ENCODE results near the gene UMODL1. TPM values are rescaled to one million over a fixed set of nuclear protein-coding genes. Genes with fewer than 3 reads are reported as not detected.

Gene UMODL1
- polyA plus RNA-seq, 3 donors = not detected

DNA sequence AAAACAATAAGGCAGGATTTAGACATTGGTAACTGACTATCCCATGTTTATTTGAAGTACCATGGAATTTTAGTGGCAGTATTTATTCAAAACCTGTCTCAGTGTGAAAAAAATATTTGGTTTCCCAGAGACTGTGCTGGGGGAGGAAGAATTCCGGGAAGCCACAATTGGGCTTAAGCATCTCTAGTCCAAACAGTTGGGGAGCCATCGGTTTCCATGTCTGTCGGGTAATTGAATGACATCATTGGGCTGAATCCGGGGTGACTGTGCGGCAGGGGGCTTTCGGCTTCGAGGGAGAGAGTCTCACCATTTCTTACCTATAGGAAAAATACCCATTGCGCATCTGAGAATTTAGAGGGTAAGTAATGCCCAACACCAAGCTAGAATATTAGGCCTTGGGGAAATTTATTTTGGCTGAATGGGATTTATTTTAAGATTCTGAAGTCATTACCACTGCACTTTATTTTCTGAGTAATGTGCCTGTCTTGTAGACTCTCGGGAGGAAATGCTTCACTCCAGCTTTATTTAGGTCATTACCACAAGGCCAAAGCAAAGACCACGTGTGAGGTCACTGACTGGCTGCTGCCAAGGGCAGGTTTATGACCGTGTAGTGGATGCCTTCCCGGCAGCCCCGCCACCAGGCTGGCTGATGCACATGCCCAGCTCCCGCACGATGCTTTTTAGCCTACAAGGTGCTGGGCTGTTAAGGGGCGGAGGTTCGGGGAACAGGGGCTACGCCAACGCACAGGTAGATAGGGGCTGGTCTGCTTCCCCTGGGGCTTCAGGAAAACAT lies 23.1 kb upstream of the UMODL1 start:
- Histone ChIP-seq H3K4me3 (replicated peaks in 1 of 3; ENCODE audit: low read depth in 2 of 3, low read length in 3 of 3) (no peak overlapping the region), H3K27me3 (ENCODE audit: control insufficient read depth in 2 of 2, insufficient read depth in 2 of 2, low read length in 2 of 2) (peaks cover 0 to 14% of the 10 kb centered on the region in 2 donors), H3K9ac (ENCODE audit: insufficient read depth, low read length, poor library complexity, severe bottlenecking) (no peak overlapping the region), H3K4me2 (replicated peaks; ENCODE audit: extremely low read depth, low read length, poor library complexity, severe bottlenecking) (no peak overlapping the region), H3K36me3 (replicated peaks in 1 of 2; ENCODE audit: control insufficient read depth in 1 of 2, insufficient read depth in 2 of 2, low read length in 2 of 2) (no peaks in the 10 kb centered on the region), H3K27ac (ENCODE audit: low read depth in 1 of 2, low read length in 2 of 2) (no peak overlapping the region), H3K4me1 (ENCODE audit: control insufficient read depth in 1 of 2, insufficient read depth in 2 of 2, low read length in 2 of 2) (no peaks in the 10 kb centered on the region), H2AFZ (ENCODE audit: insufficient read depth, low read depth, low read length, poor library complexity, severe bottlenecking) (no peak overlapping the region), H3K9me3 (replicated peaks in 1 of 2; ENCODE audit: control insufficient read depth in 1 of 2, insufficient read depth in 1 of 2, low read length in 2 of 2) (no peaks in the 10 kb centered on the region), H4K20me1 (ENCODE audit: insufficient read depth, low read length) (no peaks in the 10 kb centered on the region), H3K79me2 (ENCODE audit: insufficient read depth, low read length) (no peaks in the 10 kb centered on the region)
- Mint-ChIP-seq H3K27ac (no peak overlapping the region), H3K9me3 (no peaks in the 10 kb centered on the region), H3K4me1 (peaks cover 2% of the 10 kb centered on the region), H3K4me3 (no peak overlapping the region), H3K36me3 (no peaks in the 10 kb centered on the region), H3K27me3 (ENCODE audit: low read depth in 3 of 3) (peaks cover 4 to 16% (median 9%) of the 10 kb centered on the region in 3 donors)
- no peak for DNase-seq
- intact Hi-C loops (cut with micrococcal nuclease) = no loop called here
- TF ChIP-seq, protein P1, sequence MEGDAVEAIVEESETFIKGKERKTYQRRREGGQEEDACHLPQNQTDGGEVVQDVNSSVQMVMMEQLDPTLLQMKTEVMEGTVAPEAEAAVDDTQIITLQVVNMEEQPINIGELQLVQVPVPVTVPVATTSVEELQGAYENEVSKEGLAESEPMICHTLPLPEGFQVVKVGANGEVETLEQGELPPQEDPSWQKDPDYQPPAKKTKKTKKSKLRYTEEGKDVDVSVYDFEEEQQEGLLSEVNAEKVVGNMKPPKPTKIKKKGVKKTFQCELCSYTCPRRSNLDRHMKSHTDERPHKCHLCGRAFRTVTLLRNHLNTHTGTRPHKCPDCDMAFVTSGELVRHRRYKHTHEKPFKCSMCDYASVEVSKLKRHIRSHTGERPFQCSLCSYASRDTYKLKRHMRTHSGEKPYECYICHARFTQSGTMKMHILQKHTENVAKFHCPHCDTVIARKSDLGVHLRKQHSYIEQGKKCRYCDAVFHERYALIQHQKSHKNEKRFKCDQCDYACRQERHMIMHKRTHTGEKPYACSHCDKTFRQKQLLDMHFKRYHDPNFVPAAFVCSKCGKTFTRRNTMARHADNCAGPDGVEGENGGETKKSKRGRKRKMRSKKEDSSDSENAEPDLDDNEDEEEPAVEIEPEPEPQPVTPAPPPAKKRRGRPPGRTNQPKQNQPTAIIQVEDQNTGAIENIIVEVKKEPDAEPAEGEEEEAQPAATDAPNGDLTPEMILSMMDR (IDR thresholded peaks at IDR 0.05) = no peak
- 87% methylated on average over 9 of the region's 19 CpGs for WGBS (ENCODE audit: insufficient coverage)

DNA sequence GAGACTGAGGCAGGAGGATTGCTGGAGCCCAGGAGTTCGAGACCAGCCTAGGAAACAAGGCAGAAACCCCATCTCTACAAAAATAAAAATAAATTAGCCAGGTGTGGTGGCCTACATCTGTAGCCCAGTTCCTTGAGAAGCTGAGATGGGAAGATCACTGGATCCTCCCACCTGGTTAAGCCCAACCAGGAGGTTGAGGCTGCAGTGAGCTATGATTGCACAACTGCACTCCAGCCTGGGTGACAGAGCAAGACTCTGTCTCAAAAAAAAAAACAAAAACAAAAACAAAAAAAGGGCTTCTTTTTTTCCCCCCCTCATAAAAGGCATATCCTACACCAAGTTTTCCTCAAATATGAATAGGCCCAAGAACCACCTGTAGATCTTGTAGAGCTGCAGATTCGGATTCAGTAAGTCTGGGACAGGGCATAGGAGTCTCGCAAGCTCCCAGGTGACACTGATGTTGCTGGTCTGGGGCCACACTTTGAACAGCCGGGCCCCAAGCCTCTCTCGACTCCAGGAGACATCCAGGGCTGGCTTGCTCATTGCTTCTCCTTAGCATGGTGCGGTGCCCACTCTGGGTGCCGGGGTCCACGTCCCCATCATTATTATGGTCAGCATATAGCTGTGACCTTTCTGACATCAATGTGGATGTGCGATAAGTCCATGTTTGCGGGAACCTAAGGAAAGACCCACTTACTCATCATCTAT lies 22.1 kb upstream of the UMODL1 start:
- H4K20me1 ChIP-seq (ENCODE audit: insufficient read depth, low read length) = no peaks in the 10 kb centered on the region
- Mint-ChIP-seq H3K9me3 (no peaks in the 10 kb centered on the region), H3K36me3 (no peaks in the 10 kb centered on the region), H3K27ac (no peak overlapping the region), H3K4me3 (no peak overlapping the region), H3K4me1 (peaks cover 2% of the 10 kb centered on the region), H3K27me3 (ENCODE audit: low read depth in 3 of 3) (peaks cover 4 to 18% (median 12%) of the 10 kb centered on the region in 3 donors)
- intact Hi-C loops (cut with micrococcal nuclease) = no loop called here
- H3K4me1 ChIP-seq (ENCODE audit: control insufficient read depth in 1 of 2, insufficient read depth in 2 of 2, low read length in 2 of 2) = no peaks in the 10 kb centered on the region
- no peak overlapping the region for H3K27ac ChIP-seq (ENCODE audit: low read depth in 1 of 2, low read length in 2 of 2)
- peaks cover 0 to 14% of the 10 kb centered on the region in 2 donors for H3K27me3 ChIP-seq (ENCODE audit: control insufficient read depth in 2 of 2, insufficient read depth in 2 of 2, low read length in 2 of 2)
- H3K4me3 ChIP-seq (replicated peaks in 1 of 3; ENCODE audit: low read depth in 2 of 3, low read length in 3 of 3) = no peak overlapping the region
- H3K9ac ChIP-seq (ENCODE audit: insufficient read depth, low read length, poor library complexity, severe bottlenecking) = no peak overlapping the region
- WGBS (ENCODE audit: insufficient coverage) = 93% methylated on average over 6 of the region's 10 CpGs
- no peak overlapping the region for H3K4me2 ChIP-seq (replicated peaks; ENCODE audit: extremely low read depth, low read length, poor library complexity, severe bottlenecking)
- TF ChIP-seq, protein P1 (IDR thresholded peaks at IDR 0.05) = no peak
- H2AFZ ChIP-seq (ENCODE audit: insufficient read depth, low read depth, low read length, poor library complexity, severe bottlenecking) = no peak overlapping the region
- no peaks in the 10 kb centered on the region for H3K36me3 ChIP-seq (replicated peaks in 1 of 2; ENCODE audit: control insufficient read depth in 1 of 2, insufficient read depth in 2 of 2, low read length in 2 of 2)
- no peaks in the 10 kb centered on the region for H3K79me2 ChIP-seq (ENCODE audit: insufficient read depth, low read length)
- no peak for DNase-seq
- no peaks in the 10 kb centered on the region for H3K9me3 ChIP-seq (replicated peaks in 1 of 2; ENCODE audit: control insufficient read depth in 1 of 2, insufficient read depth in 1 of 2, low read length in 2 of 2)
